ENCODE measurements around the gene IQSEC2.

IQSEC2 gene

DNA sequence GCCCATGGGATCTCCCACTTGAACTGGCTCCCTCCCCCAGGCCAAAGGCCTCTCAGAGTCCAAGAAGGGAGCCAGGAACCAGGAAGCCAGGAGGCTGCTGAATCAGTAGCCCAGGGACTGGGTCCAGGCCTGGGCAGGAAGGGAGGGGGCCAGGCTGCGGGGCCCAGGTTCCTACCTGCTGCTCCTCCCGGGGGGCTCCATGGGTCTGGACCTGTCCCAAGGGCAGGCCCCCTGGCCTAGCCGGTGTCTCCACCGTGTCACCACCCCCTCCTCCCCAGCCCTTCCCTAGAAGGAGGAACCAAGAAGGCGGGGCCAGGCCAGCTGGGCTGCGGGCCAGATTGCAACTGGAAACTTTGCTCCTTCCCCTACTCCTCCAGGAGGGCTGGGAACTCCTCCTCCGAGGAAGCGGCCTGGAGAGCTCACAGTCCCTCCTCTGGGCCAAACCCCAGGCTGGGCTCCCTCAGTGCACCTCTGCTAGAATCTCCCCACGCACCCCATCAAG lies at the start of gene IQSEC2:
TSS of gene IQSEC2 (minus strand) at position 264 of the 502 bp plus-strand sequence.
- no peak within 1 kb of the TSS for H2AFZ ChIP-seq (ENCODE audit: low read length)
- H3K9me2 ChIP-seq (ENCODE audit: low read depth, low read length) = no peaks in the 10 kb centered on the region
- no peaks in the 10 kb centered on the region for H3K9me3 ChIP-seq (ENCODE audit: low read length)
- H3K36me3 ChIP-seq (ENCODE audit: insufficient read depth, low read length) = no peaks in the 10 kb centered on the region
- TF ChIP-seq, protein P1, sequence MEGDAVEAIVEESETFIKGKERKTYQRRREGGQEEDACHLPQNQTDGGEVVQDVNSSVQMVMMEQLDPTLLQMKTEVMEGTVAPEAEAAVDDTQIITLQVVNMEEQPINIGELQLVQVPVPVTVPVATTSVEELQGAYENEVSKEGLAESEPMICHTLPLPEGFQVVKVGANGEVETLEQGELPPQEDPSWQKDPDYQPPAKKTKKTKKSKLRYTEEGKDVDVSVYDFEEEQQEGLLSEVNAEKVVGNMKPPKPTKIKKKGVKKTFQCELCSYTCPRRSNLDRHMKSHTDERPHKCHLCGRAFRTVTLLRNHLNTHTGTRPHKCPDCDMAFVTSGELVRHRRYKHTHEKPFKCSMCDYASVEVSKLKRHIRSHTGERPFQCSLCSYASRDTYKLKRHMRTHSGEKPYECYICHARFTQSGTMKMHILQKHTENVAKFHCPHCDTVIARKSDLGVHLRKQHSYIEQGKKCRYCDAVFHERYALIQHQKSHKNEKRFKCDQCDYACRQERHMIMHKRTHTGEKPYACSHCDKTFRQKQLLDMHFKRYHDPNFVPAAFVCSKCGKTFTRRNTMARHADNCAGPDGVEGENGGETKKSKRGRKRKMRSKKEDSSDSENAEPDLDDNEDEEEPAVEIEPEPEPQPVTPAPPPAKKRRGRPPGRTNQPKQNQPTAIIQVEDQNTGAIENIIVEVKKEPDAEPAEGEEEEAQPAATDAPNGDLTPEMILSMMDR (IDR thresholded peaks at IDR 0.05; ENCODE audit: low read length) = no peak
- no peak for TF ChIP-seq EZH2 (IDR thresholded peaks at IDR 0.05; ENCODE audit: borderline replicate concordance, low read length)
- H3K4me2 ChIP-seq (ENCODE audit: low read length) = no peak within 1 kb of the TSS
- no peak within 1 kb of the TSS for H3K4me3 ChIP-seq (ENCODE audit: low read depth, low read length, poor library complexity, severe bottlenecking)
- H3F3A ChIP-seq (ENCODE audit: insufficient read depth, low read length) = no peaks in the 10 kb centered on the region
- H3K27ac ChIP-seq (ENCODE audit: low read depth, low read length, poor library complexity, severe bottlenecking) = no peak within 1 kb of the TSS
- no peaks in the 10 kb centered on the region for H3K4me1 ChIP-seq (ENCODE audit: insufficient read depth, low read length, severe bottlenecking)
- no peak within 1 kb of the TSS for H3K9ac ChIP-seq (ENCODE audit: low read length)
- H3K27me3 ChIP-seq (ENCODE audit: insufficient read depth, low read length) = no peaks in the 10 kb centered on the region
- H3K79me2 ChIP-seq (ENCODE audit: insufficient read depth, low read length) = no peaks in the 10 kb centered on the region
- no peaks in the 10 kb centered on the region for H4K20me1 ChIP-seq (ENCODE audit: insufficient read depth, low read length)

DNA sequence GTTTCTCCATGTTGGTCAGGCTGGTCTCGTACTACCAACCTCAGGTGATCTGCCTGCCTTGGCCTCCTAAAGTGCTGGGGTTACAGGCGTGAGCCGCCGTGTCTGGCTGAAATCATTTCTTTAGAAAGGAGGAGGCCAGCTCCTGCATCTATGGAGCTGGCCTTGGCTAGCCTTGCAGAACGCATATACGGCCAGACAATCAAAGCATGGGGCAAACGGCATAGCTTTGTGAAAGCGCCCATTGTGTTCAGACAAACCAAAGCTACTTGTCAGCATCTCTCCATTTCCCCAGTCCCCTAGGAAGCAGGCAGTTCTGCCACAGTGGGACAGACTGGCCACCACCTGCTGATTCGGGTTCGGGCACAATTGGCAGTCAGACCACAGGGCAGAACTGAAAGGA lies 48.9 kb upstream of the IQSEC2 start:
- Histone ChIP-seq H3K9ac (ENCODE audit: low read length) (no peak overlapping the region), H3K4me1 (ENCODE audit: insufficient read depth, low read length, severe bottlenecking) (no peaks in the 10 kb centered on the region), H3K4me3 (ENCODE audit: low read depth, low read length, poor library complexity, severe bottlenecking) (no peak overlapping the region), H2AFZ (ENCODE audit: low read length) (no peak overlapping the region), H3F3A (ENCODE audit: insufficient read depth, low read length) (no peaks in the 10 kb centered on the region), H3K79me2 (ENCODE audit: insufficient read depth, low read length) (no peaks in the 10 kb centered on the region), H3K36me3 (ENCODE audit: insufficient read depth, low read length) (no peaks in the 10 kb centered on the region), H3K9me3 (ENCODE audit: low read length) (no peaks in the 10 kb centered on the region), H3K9me2 (ENCODE audit: low read depth, low read length) (no peaks in the 10 kb centered on the region), H3K27ac (ENCODE audit: low read depth, low read length, poor library complexity, severe bottlenecking) (no peak overlapping the region), H4K20me1 (ENCODE audit: insufficient read depth, low read length) (no peaks in the 10 kb centered on the region), H3K27me3 (ENCODE audit: insufficient read depth, low read length) (no peaks in the 10 kb centered on the region), H3K4me2 (ENCODE audit: low read length) (no peak overlapping the region)
- TF ChIP-seq, protein P1 (IDR thresholded peaks at IDR 0.05; ENCODE audit: low read length) = no peak
- no peak for TF ChIP-seq EZH2 (IDR thresholded peaks at IDR 0.05; ENCODE audit: borderline replicate concordance, low read length)

DNA sequence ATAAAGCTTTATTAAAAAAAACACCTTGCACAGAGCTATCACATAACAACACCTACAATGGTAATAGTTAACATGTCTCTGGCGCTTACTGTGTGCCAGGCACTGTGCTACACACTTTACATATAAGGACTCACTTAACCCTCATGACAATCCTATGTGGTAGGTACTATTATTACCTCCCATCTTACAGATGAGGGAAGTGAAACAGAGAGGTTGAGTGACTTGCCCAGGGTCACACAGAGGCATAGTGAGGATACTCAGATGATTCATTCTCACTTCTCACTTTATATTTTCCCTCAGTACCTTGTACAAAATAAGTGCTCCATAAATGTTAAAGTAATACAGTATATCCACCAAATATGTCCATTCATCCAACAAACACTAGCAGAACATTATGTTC lies 43.4 kb upstream of the IQSEC2 start:
- no peaks in the 10 kb centered on the region for H3K27me3 ChIP-seq (ENCODE audit: insufficient read depth, low read length)
- H2AFZ ChIP-seq (ENCODE audit: low read length) = no peak overlapping the region
- no peaks in the 10 kb centered on the region for H4K20me1 ChIP-seq (ENCODE audit: insufficient read depth, low read length)
- TF ChIP-seq, protein P1 (IDR thresholded peaks at IDR 0.05; ENCODE audit: low read length) = no peak
- no peak for TF ChIP-seq EZH2 (IDR thresholded peaks at IDR 0.05; ENCODE audit: borderline replicate concordance, low read length)
- H3K4me3 ChIP-seq (ENCODE audit: low read depth, low read length, poor library complexity, severe bottlenecking) = no peak overlapping the region
- no peaks in the 10 kb centered on the region for H3K36me3 ChIP-seq (ENCODE audit: insufficient read depth, low read length)
- H3F3A ChIP-seq (ENCODE audit: insufficient read depth, low read length) = no peaks in the 10 kb centered on the region
- H3K4me1 ChIP-seq (ENCODE audit: insufficient read depth, low read length, severe bottlenecking) = no peaks in the 10 kb centered on the region
- H3K79me2 ChIP-seq (ENCODE audit: insufficient read depth, low read length) = no peaks in the 10 kb centered on the region
- H3K27ac ChIP-seq (ENCODE audit: low read depth, low read length, poor library complexity, severe bottlenecking) = no peak overlapping the region
- no peaks in the 10 kb centered on the region for H3K9me3 ChIP-seq (ENCODE audit: low read length)
- H3K4me2 ChIP-seq (ENCODE audit: low read length) = no peak overlapping the region
- H3K9me2 ChIP-seq (ENCODE audit: low read depth, low read length) = no peaks in the 10 kb centered on the region
- H3K9ac ChIP-seq (ENCODE audit: low read length) = no peak overlapping the region

Data from OCI-LY1 (cell line).